B cell (primary cell): ENCODE data around the gene SARM1.

Source experiments
- EZH2 ChIP-seq: IDR thresholded peaks from 2 replicates; pipeline ENCODE4 v1.6.1; 2012; ENCODE audit warnings: borderline replicate concordance, low read depth, mild to moderate bottlenecking, moderate library complexity, low read length; ENCODE audit not compliant: insufficient read depth, poor library complexity, severe bottlenecking
- TF ChIP-seq, protein P1 (sequence below): fragments of 200-600 bp; IDR thresholded peaks from one replicate; pipeline ENCODE4 v1.8.0; 2022; ENCODE audit warnings: antibody characterized with exemption, mild to moderate bottlenecking

DNA sequence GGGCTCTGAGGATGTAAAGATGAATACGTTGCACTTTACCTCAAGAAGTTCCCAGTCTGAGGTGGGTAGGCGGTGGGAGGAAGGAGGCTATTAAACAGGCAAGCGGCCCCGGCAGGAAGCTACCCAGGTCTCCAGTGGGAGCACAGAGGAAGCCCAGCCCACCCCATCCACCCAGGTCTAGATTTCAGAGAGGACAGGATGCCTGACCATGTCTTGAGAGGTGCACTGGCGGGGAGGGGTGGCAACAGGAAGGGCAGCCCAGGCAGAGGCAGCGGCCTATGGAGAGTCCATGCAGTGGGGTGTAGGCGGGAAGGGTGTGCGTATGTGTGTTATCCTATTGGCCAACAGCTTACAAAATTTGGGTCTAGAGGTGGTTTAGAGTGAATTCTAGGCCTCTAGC lies 13.9 kb downstream of the SARM1 start:
- TF ChIP-seq, protein P1, sequence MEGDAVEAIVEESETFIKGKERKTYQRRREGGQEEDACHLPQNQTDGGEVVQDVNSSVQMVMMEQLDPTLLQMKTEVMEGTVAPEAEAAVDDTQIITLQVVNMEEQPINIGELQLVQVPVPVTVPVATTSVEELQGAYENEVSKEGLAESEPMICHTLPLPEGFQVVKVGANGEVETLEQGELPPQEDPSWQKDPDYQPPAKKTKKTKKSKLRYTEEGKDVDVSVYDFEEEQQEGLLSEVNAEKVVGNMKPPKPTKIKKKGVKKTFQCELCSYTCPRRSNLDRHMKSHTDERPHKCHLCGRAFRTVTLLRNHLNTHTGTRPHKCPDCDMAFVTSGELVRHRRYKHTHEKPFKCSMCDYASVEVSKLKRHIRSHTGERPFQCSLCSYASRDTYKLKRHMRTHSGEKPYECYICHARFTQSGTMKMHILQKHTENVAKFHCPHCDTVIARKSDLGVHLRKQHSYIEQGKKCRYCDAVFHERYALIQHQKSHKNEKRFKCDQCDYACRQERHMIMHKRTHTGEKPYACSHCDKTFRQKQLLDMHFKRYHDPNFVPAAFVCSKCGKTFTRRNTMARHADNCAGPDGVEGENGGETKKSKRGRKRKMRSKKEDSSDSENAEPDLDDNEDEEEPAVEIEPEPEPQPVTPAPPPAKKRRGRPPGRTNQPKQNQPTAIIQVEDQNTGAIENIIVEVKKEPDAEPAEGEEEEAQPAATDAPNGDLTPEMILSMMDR, result no peak
- TF ChIP-seq EZH2, result no peak
